ENCODE measurements around the gene FRAS1.

GRCh38 chr4:78464265-78464664 lies 407.1 kb downstream of the FRAS1 start:
- TF ChIP-seq POLR2A (IDR thresholded peaks at IDR 0.05) (no peak), CTCF (IDR thresholded peaks at IDR 0.05) (no peak)

All from heart left ventricle (tissue), 13 donors.